Gastrocnemius medialis (tissue), 4 donors: ENCODE measurements around the gene TRIM42. TPM values are rescaled to one million over a fixed set of nuclear protein-coding genes. Genes with fewer than 3 reads are reported as not detected.
A peak's percentile ranks its signal among the peaks of the same experiment; 100 is the strongest.

Experiments
- ATAC-seq, 2 donors: fragments of 150-250 bp; one replicate each; pipeline ENCODE4 v1.9.1; 2016
- DNase-seq, 2 donors: peaks; one replicate each; pipeline ENCODE4 v3.0.0-alpha.2; 2019
- H3K27ac ChIP-seq, 4 donors: fragments of 200-600 bp; sonication (generic); 1 replicate in 1 of 4; 2 replicates in 3 of 4; pipeline ENCODE4 v1.5.1; 2016 to 2018; ENCODE audit warnings: mild to moderate bottlenecking in 2 of 4, moderate library complexity in 1 of 4
- H3K27me3 ChIP-seq, 3 donors: fragments of 200-600 bp; sonication (generic) in 2 of 3; 1 replicate in 1 of 3; 2 replicates in 2 of 3; pipeline versions ENCODE4 v1.5.1 to v1.6.0; 2016 to 2019; ENCODE audit warnings: mild to moderate bottlenecking in 1 of 3, moderate library complexity in 1 of 3
- H3K36me3 ChIP-seq, 2 donors: fragments of 200-600 bp; sonication (generic) in 1 of 2; one replicate each; pipeline ENCODE4 v1.5.1; 2017 to 2018
- H3K4me1 ChIP-seq, 2 donors: fragments of 200-600 bp; sonication (generic) in 1 of 2; one replicate each; pipeline ENCODE4 v1.5.1; 2016 to 2017; ENCODE audit warnings: mild to moderate bottlenecking in 2 of 2
- H3K4me3 ChIP-seq, 4 donors: fragments of 200-600 bp; sonication (generic) in 3 of 4; 1 replicate in 1 of 4; 2 replicates in 3 of 4; pipeline ENCODE4 v1.5.1; 2016 to 2019; ENCODE audit warnings: mild to moderate bottlenecking in 2 of 4
- H3K9me3 ChIP-seq, 3 donors: fragments of 200-600 bp; sonication (generic) in 2 of 3; 1 replicate in 1 of 3; 2 replicates in 2 of 3; pipeline ENCODE4 v1.5.1; 2016 to 2019
- POLR2A ChIP-seq, 2 donors: fragments of 450-650 bp; IDR thresholded peaks; one replicate each; pipeline ENCODE4 v1.6.1; 2017; ENCODE audit warnings: antibody characterized with exemption in 2 of 2, mild to moderate bottlenecking in 2 of 2, moderate library complexity in 2 of 2
- in situ Hi-C, 4 donors: fragments of 200-750 bp; cut with MboI; loops; one replicate each; pipeline versions ENCODE4 v1.15.0 to v1.8.0; 2017; ENCODE audit warnings: low sequenced_read_pairs in 4 of 4
- intact Hi-C: fragments of 100-400 bp; cut with DNase I; formaldehyde crosslinking; loops from one replicate; pipeline ENCODE4 v1.15.1; 2023; ENCODE audit warnings: low total_unique reads
- total RNA-seq, 4 donors: library from RNA; depleted of rRNA; stranded (reverse); fragments of >200 nt; gene quantifications; one replicate each; pipeline versions ENCODE4 v1.1.0 to v1.2.3, GENCODE V29; 2016
- TF ChIP-seq, protein P1 (sequence below), 5 experiments: fragments of 450-650 bp in 3 of 5; fragments of 200-600 bp in 2 of 5; sonication (generic) in 2 of 5; IDR thresholded peaks in 4 of 5; conservative IDR thresholded peaks in 1 of 5; 1 replicate in 4 of 5; 2 replicates in 1 of 5; pipeline ENCODE4 v1.5.1; 2016 to 2019; ENCODE audit warnings: antibody characterized with exemption in 5 of 5, mild to moderate bottlenecking in 3 of 5, moderate library complexity in 3 of 5

The TRIM42 gene
- total RNA-seq, 4 donors from 2014 or later = not detected

DNA sequence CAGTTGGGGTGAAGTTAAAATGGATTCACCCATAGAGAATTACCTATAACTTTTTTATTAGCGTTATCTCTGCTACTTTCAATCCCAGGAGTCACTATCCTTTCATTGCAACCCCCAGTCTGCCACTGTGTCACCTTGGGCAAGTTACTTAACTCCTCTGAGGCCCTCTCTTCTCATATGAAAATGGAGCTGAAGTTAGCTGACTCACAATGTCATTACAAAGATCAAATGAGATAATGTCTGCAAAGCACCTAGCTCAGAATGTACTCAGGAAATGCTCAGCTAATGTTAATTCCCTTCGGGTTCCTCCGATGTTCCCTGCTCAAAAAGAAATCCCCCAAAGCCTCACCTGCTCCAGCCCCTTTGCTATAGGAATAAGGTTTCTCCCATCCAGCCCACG lies 50.0 kb downstream of the TRIM42 start:
- no peaks in the 10 kb centered on the region for H3K9me3 ChIP-seq
- H3K4me3 ChIP-seq = no peak overlapping the region
- TF ChIP-seq, protein P1, sequence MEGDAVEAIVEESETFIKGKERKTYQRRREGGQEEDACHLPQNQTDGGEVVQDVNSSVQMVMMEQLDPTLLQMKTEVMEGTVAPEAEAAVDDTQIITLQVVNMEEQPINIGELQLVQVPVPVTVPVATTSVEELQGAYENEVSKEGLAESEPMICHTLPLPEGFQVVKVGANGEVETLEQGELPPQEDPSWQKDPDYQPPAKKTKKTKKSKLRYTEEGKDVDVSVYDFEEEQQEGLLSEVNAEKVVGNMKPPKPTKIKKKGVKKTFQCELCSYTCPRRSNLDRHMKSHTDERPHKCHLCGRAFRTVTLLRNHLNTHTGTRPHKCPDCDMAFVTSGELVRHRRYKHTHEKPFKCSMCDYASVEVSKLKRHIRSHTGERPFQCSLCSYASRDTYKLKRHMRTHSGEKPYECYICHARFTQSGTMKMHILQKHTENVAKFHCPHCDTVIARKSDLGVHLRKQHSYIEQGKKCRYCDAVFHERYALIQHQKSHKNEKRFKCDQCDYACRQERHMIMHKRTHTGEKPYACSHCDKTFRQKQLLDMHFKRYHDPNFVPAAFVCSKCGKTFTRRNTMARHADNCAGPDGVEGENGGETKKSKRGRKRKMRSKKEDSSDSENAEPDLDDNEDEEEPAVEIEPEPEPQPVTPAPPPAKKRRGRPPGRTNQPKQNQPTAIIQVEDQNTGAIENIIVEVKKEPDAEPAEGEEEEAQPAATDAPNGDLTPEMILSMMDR (IDR thresholded peaks at IDR 0.05 in 4 of 5, conservative IDR thresholded peaks at IDR 0.05 in 1 of 5) = no peak
- no peak for TF ChIP-seq POLR2A (IDR thresholded peaks at IDR 0.05)
- DNase-seq = no peak
- H3K27ac ChIP-seq = no peak overlapping the region
- in situ Hi-C loops (no loop called here), intact Hi-C loops (no loop called here)
- H3K27me3 ChIP-seq = no peaks in the 10 kb centered on the region
- ATAC-seq = no peak
- no peaks in the 10 kb centered on the region for H3K4me1 ChIP-seq
- no peaks in the 10 kb centered on the region for H3K36me3 ChIP-seq

DNA sequence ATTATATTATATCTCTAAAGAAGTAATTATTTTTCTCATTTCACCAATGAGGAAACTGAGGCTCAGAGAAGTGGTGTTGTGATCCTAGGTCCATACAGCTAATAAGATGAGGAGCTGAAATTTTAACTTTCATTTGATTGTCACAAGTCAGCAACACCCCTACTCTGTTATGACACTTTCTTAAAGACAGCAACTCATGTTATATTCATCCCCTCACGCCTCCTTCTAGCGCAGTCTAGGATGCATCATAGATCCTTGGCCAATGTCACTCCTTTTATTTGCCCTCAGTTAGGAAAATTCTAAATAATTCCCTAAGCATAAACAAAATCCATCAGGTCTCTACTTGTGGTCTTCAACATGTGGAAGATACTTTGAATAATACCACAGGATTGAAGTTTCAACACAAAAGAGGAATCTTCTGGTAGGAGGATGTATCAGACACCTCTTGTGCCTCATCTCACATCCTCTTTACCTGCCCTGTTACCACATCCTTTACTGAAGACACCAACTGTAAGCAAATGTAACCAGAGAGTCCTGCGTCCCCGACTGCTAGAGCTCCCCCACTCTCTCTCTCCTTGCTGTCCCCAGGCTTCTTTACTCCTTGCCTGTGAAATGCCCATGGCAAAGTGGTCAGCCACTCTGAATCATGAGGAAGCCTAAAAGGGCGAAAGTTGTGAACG lies 53.7 kb downstream of the TRIM42 start:
- intact Hi-C loops = no loop called here
- no peak for ATAC-seq

DNA sequence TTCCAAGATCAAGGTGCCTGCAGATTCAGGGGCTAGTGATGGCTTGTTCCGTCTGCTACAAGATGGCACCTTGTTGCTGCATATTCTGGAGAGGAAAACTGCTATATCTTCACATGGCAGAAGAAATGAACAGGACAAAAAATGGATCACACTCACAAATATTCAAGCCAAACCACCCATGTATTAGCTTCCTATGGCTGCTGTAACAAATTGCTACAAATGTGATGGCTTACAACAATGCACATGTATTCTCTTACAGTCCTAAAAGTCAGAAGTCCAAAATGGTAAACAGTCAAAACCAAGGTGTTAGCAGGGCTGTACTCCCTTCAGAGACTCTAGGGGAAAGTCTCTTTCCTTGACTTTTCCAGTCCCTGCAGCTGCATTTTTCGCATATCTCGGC lies 55.8 kb downstream of the TRIM42 start:
- H3K36me3 ChIP-seq = no peaks in the 10 kb centered on the region

More for the DNA sequence above, 53.7 kb downstream of the TRIM42 start:
- Histone ChIP-seq H3K27ac (no peak overlapping the region), H3K36me3 (no peaks in the 10 kb centered on the region), H3K27me3 (no peaks in the 10 kb centered on the region), H3K4me1 (no peaks in the 10 kb centered on the region), H3K4me3 (no peak overlapping the region), H3K9me3 (no peaks in the 10 kb centered on the region)
- no peak for DNase-seq
- in situ Hi-C loops = loop anchor here in 1 of 4 donors (10.0 kb wide), 1 partner anchor 797 kb away; the partner anchor contains the start of gene CLSTN2
- TF ChIP-seq, protein P1 (IDR thresholded peaks at IDR 0.05 in 4 of 5, conservative IDR thresholded peaks at IDR 0.05 in 1 of 5) = no peak
- no peak for TF ChIP-seq POLR2A (IDR thresholded peaks at IDR 0.05)

DNA sequence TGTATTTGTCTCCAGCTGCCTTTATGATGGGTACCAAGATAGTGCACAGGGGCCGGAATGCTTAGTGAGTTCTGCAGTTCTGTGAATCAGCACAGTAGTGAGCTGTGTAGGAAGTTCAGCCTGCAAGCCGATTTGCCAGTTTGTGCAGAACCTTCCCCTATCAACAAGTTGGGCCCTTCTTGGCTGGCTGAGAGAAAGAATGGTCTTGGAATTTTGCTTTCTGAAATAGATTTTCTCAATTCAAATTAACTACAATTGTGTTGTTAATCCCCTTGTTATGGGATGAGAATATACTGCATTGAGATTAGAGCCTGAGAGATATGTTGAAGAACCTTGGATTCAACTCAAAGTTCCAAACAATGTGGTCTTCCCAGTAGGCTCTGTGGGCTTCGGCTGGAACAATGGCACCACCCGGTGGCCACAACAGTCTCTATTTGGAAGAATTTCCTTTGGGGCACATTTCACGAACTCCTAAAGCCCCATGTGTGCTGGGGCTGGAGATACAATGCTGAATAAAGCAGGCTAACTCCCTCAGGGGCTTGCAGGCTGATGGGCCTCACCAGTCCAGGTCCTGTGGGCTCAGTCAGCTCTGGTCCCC lies 59.1 kb downstream of the TRIM42 start:
- ATAC-seq = peak in 1 of 2 donors; percentile 41
- Histone ChIP-seq H3K27ac (no peak overlapping the region), H3K9me3 (no peaks in the 10 kb centered on the region), H3K4me1 (no peaks in the 10 kb centered on the region), H3K36me3 (no peaks in the 10 kb centered on the region), H3K4me3 (no peak overlapping the region), H3K27me3 (no peaks in the 10 kb centered on the region)
- no peak for TF ChIP-seq POLR2A (IDR thresholded peaks at IDR 0.05)
- TF ChIP-seq, protein P1 (IDR thresholded peaks at IDR 0.05 in 4 of 5, conservative IDR thresholded peaks at IDR 0.05 in 1 of 5) = peak in 3 of 5 experiments; percentile 38 to 47 (median 45)
- intact Hi-C loops (no loop called here), in situ Hi-C loops (loop anchor here in 1 of 4 donors (10.0 kb wide), 1 partner anchor 802 kb away; the partner anchor contains the start of gene CLSTN2)
- DNase-seq = peak in 1 of 2 donors; percentile 23

More for the DNA sequence above, 55.8 kb downstream of the TRIM42 start:
- intact Hi-C loops = no loop called here
- in situ Hi-C loops = loop anchor here in 1 of 4 donors (10.0 kb wide), 1 partner anchor 799 kb away; the partner anchor contains the start of gene CLSTN2
- Histone ChIP-seq H3K27ac (no peak overlapping the region), H3K27me3 (no peaks in the 10 kb centered on the region), H3K4me1 (no peaks in the 10 kb centered on the region), H3K4me3 (no peak overlapping the region), H3K9me3 (no peaks in the 10 kb centered on the region)
- ATAC-seq = no peak
- TF ChIP-seq, protein P1 (IDR thresholded peaks at IDR 0.05 in 4 of 5, conservative IDR thresholded peaks at IDR 0.05 in 1 of 5) = no peak
- TF ChIP-seq POLR2A (IDR thresholded peaks at IDR 0.05) = no peak
- no peak for DNase-seq
